Upper lobe of left lung (tissue), 6 donors: ENCODE data around the gene ZBTB22. TPM values are rescaled to one million over a fixed set of nuclear protein-coding genes. Genes with fewer than 3 reads are reported as not detected.

ENCODE experiments used
- ATAC-seq, 2 donors: fragments of 200-7000 bp; cut with Tn5 transposase; one replicate each; pipeline ENCODE4 v1.9.1; 2022; ENCODE audit warnings: mild to moderate bottlenecking in 2 of 2, moderate library complexity in 2 of 2; ENCODE audit not compliant: low FRiP score in 2 of 2
- DNase-seq, 2 donors: peaks; one replicate each; pipeline ENCODE4 v3.0.0-alpha.2; 2019 to 2020
- H3K27ac ChIP-seq, 4 donors: fragments of 200-600 bp; sonication (generic); one replicate each; pipeline ENCODE4 v1.5.1; 2016 to 2019
- H3K27me3 ChIP-seq, 4 donors: fragments of 200-600 bp; sonication (generic); one replicate each; pipeline ENCODE4 v1.5.1; 2017 to 2019
- H3K36me3 ChIP-seq, 4 donors: fragments of 200-600 bp; sonication (generic); one replicate each; pipeline ENCODE4 v1.5.1; 2016 to 2019
- H3K4me1 ChIP-seq, 4 donors: fragments of 200-600 bp; sonication (generic); one replicate each; pipeline ENCODE4 v1.5.1; 2018 to 2019
- H3K4me3 ChIP-seq, 4 donors: fragments of 200-600 bp; sonication (generic); one replicate each; pipeline ENCODE4 v1.5.1; 2017 to 2019; ENCODE audit warnings: mild to moderate bottlenecking in 2 of 4, moderate library complexity in 1 of 4
- H3K9me3 ChIP-seq, 4 donors: fragments of 200-600 bp; sonication (generic); one replicate each; pipeline ENCODE4 v1.5.1; 2018 to 2019
- EP300 ChIP-seq, 4 donors: sonication (generic); formaldehyde crosslinking; IDR thresholded peaks; one replicate each; pipeline ENCODE4 v1.5.1; 2017; ENCODE audit warnings: antibody characterized with exemption in 4 of 4, control low read depth in 2 of 4
- POLR2A ChIP-seq, 4 donors: fragments of 450-650 bp; IDR thresholded peaks; one replicate each; pipeline ENCODE4 v1.5.1; 2016 to 2017; ENCODE audit warnings: antibody characterized with exemption in 4 of 4, mild to moderate bottlenecking in 2 of 4
- POLR2AphosphoS5 ChIP-seq, 2 donors: sonication (generic); formaldehyde crosslinking; IDR thresholded peaks; one replicate each; pipeline ENCODE4 v1.5.1; 2017; ENCODE audit warnings: antibody characterized with exemption in 2 of 2
- WGBS, 2 donors: methylation state at CpG; one replicate each; pipeline ENCODE4 v1.1.5; 2017 to 2018; 5-methylcytosine and 5-hydroxymethylcytosine counted together
- total RNA-seq, 6 donors: library from RNA; depleted of rRNA in 4 of 6; stranded (reverse); fragments of >200 nt in 4 of 6; gene quantifications; one replicate each; pipeline versions ENCODE4 v1.1.0 to v1.2.1, GENCODE V29; 2016 to 2021
- TF ChIP-seq, protein P1 (sequence below), 6 experiments: fragments of 450-650 bp in 4 of 6; fragments of 200-600 bp in 2 of 6; sonication (generic) in 2 of 6; IDR thresholded peaks; one replicate each; pipeline ENCODE4 v1.5.1; 2016 to 2019; ENCODE audit warnings: antibody characterized with exemption in 6 of 6
- donor health status: DM: no; HTN: no; CAD: no; lungs with moderate emphysema.
- donor health status: DM: no; HTN: yes; CAD: no; lungs with severe emphysema.

ZBTB22 gene
- total RNA-seq, 6 donors from 2014 or later = 24.2 to 32.5 (median 28.2) TPM

DNA sequence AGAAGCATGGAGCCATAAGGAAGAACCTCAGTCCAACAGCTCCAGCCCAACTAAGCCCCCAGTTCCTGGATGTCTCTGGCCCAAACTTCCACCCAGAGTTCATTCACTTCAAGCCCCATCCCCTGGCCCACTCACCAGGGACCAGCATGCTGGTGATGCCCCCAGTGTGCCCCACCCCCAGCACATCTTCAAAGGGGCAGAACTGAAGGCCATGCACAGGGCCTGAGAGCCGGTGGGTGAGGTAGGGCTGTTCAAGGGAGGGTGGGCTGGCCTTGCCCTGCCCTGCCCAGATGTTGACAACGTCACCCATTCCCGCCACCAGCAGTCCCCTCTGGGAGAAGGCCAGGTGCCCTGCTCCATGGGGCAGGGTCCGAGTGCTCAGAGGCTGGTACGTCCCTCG lies 37.0 kb downstream of the ZBTB22 start:
- Histone ChIP-seq H3K27ac (peak overlapping the region in 2 of 4 donors; percentile 6 to 34), H3K4me1 (peaks cover 18 to 36% (median 29%) of the 10 kb centered on the region in 4 donors), H3K4me3 (no peak overlapping the region), H3K9me3 (no peaks in the 10 kb centered on the region), H3K36me3 (peaks cover 0 to 79% (median 41%) of the 10 kb centered on the region in 4 donors), H3K27me3 (no peaks in the 10 kb centered on the region)
- no peak for ATAC-seq
- no peak for DNase-seq
- 93 to 100% methylated on average over 2 to 6 of the region's 6 CpGs for WGBS, 2 donors
- TF ChIP-seq, protein P1, sequence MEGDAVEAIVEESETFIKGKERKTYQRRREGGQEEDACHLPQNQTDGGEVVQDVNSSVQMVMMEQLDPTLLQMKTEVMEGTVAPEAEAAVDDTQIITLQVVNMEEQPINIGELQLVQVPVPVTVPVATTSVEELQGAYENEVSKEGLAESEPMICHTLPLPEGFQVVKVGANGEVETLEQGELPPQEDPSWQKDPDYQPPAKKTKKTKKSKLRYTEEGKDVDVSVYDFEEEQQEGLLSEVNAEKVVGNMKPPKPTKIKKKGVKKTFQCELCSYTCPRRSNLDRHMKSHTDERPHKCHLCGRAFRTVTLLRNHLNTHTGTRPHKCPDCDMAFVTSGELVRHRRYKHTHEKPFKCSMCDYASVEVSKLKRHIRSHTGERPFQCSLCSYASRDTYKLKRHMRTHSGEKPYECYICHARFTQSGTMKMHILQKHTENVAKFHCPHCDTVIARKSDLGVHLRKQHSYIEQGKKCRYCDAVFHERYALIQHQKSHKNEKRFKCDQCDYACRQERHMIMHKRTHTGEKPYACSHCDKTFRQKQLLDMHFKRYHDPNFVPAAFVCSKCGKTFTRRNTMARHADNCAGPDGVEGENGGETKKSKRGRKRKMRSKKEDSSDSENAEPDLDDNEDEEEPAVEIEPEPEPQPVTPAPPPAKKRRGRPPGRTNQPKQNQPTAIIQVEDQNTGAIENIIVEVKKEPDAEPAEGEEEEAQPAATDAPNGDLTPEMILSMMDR (IDR thresholded peaks at IDR 0.05) = no peak
- no peak for TF ChIP-seq EP300 (IDR thresholded peaks at IDR 0.05)
- no peak for TF ChIP-seq POLR2A (IDR thresholded peaks at IDR 0.05)
- TF ChIP-seq POLR2AphosphoS5 (IDR thresholded peaks at IDR 0.05) = no peak

DNA sequence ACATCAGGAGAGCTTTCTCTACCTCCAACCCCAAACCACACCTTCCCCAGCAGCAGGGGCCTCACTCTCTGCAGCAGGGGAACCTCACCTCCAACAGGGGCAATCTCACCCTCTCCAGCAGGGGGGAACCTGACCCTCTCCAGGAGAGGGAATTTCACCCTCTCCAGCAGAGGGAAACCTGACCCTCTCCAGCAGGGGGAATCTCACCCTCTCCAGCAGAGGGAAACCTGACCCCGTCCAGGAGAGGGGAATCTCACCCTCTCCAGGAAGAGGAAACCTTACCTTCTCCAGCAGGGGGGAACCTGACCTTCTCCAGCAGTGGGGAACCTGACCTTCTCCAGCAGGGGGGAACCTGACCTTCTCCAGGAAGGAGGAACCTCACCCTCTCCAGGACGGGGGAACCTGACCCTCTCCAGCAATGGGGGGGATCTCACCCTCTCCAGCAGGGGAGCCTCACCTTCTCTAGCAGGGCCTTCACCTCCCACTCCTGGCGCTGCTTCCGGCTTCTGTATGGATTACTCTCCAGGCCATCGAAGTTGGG lies 37.5 kb downstream of the ZBTB22 start:
- no peaks in the 10 kb centered on the region for H3K9me3 ChIP-seq
- no peaks in the 10 kb centered on the region for H3K27me3 ChIP-seq
- TF ChIP-seq, protein P1 (IDR thresholded peaks at IDR 0.05) = peak in 3 of 6 experiments; percentile 39 to 57 (median 39)
- TF ChIP-seq POLR2AphosphoS5 (IDR thresholded peaks at IDR 0.05) = no peak
- peaks cover 0 to 79% (median 42%) of the 10 kb centered on the region in 4 donors for H3K36me3 ChIP-seq
- ATAC-seq = no peak
- H3K27ac ChIP-seq = peak overlapping the region in 1 of 4 donors; percentile 6
- H3K4me1 ChIP-seq = peaks cover 23 to 41% (median 32%) of the 10 kb centered on the region in 4 donors
- 65 to 72% methylated on average over 4 to 5 of the region's 5 CpGs for WGBS, 2 donors
- no peak for DNase-seq
- H3K4me3 ChIP-seq = no peak overlapping the region

DNA sequence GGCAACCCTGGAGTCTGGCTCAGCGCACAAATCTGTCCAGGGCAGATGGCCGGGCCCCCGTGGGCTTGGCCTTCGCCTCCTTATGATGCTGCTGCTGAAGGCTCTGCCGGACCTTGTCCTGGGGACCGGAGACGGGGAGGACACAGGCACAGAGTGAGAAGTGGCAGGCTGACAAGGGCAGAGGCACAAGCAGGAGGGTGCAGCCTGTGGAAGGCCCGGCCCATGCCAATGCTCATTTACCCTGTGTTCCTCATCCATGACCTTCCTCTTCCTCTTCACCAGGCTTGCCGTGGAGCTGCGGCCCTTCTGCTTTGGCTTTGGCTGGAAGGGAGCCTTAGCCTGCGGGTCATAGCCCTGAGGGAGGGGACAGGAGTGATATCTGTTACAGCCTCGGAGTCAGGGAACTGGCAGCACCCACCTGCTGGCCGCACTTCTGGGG lies 38.3 kb downstream of the ZBTB22 start:
- TF ChIP-seq EP300 (IDR thresholded peaks at IDR 0.05) (no peak), POLR2AphosphoS5 (IDR thresholded peaks at IDR 0.05) (no peak), POLR2A (IDR thresholded peaks at IDR 0.05) (no peak)
- TF ChIP-seq, protein P1 (IDR thresholded peaks at IDR 0.05) = no peak
- 79 to 88% methylated on average over 3 to 13 of the region's 13 CpGs for WGBS, 2 donors
- peaks cover 31 to 48% (median 40%) of the 10 kb centered on the region in 4 donors for H3K4me1 ChIP-seq
- H3K36me3 ChIP-seq = peaks cover 0 to 79% (median 45%) of the 10 kb centered on the region in 4 donors
- H3K27me3 ChIP-seq = no peaks in the 10 kb centered on the region
- DNase-seq (peak in 1 of 2 donors; percentile 64), ATAC-seq (no peak)
- H3K4me3 ChIP-seq = no peak overlapping the region
- H3K9me3 ChIP-seq = no peaks in the 10 kb centered on the region
- H3K27ac ChIP-seq = peak overlapping the region in 2 of 4 donors; percentile 17 to 97

DNA sequence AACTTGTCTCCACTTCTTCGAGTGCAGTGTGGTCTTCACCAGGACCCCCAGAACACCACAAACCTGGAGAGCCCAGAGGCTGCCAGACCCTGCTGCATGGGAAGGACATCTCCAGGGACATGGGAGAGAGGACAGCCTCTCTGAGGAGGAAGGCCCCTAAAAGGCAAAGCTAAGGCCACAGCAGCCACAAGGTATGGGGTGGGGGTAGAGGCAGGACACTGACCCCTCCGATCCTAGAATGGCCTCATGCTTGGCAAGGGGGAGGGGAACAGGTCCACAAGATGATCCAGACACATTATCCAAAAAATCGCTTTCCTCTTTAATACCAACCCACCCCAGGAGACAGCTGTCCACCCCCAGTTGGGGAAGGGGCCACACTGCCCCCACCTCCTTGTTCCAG lies 38.7 kb downstream of the ZBTB22 start:
- Histone ChIP-seq H3K4me1 (peaks cover 35 to 53% (median 44%) of the 10 kb centered on the region in 4 donors), H3K9me3 (no peaks in the 10 kb centered on the region), H3K4me3 (no peak overlapping the region), H3K27me3 (no peaks in the 10 kb centered on the region), H3K27ac (peak overlapping the region in 2 of 4 donors; percentile 94 to 97), H3K36me3 (peaks cover 0 to 79% (median 47%) of the 10 kb centered on the region in 4 donors)
- ATAC-seq = no peak
- TF ChIP-seq POLR2A (IDR thresholded peaks at IDR 0.05) (no peak), POLR2AphosphoS5 (IDR thresholded peaks at IDR 0.05) (no peak), EP300 (IDR thresholded peaks at IDR 0.05) (no peak)
- TF ChIP-seq, protein P1 (IDR thresholded peaks at IDR 0.05) = no peak
- DNase-seq = no peak
- 91 to 94% methylated on average over 3 of the region's 3 CpGs for WGBS, 2 donors

DNA sequence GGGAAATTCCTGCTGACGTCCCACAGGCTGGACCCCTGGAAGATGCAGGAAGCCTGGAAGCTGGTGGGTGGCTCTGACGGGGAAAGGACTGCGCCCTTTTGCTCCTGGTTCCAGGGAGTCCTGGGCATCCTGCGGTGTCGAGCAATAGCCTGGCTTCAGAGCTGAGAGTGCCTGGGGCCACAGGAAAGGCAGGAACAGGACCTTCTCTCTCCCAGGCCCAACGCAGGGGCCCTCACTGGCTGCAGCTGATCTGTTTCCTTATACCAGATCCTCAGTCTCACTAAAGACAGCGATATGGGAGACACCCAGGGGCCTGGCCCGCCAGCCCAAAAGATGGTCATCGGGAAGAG lies 39.2 kb downstream of the ZBTB22 start:
- peaks cover 40 to 58% (median 49%) of the 10 kb centered on the region in 4 donors for H3K4me1 ChIP-seq
- no peaks in the 10 kb centered on the region for H3K27me3 ChIP-seq
- no peak for ATAC-seq
- 74 to 82% methylated on average over 7 to 8 of the region's 9 CpGs for WGBS, 2 donors
- H3K9me3 ChIP-seq = no peaks in the 10 kb centered on the region
- TF ChIP-seq EP300 (IDR thresholded peaks at IDR 0.05) = no peak
- no peak for TF ChIP-seq POLR2AphosphoS5 (IDR thresholded peaks at IDR 0.05)
- TF ChIP-seq, protein P1 (IDR thresholded peaks at IDR 0.05) = no peak
- no peak for TF ChIP-seq POLR2A (IDR thresholded peaks at IDR 0.05)
- no peak for DNase-seq
- peak overlapping the region; percentile 89 to 97 (median 92) for H3K27ac ChIP-seq
- peaks cover 0 to 80% (median 46%) of the 10 kb centered on the region in 4 donors for H3K36me3 ChIP-seq
- peak overlapping the region in 2 of 4 donors; percentile 67 to 79 for H3K4me3 ChIP-seq
